HG03575 (cell line): Measurements from ENCODE around the gene PPEF1.

Experiments
- ATAC-seq: cut with Tn5 transposase; IDR thresholded peaks from one replicate; pipeline ENCODE4 v1.9.1; 2021; ENCODE audit not compliant: unreplicated experiment, insufficient number of reproducible peaks, low FRiP score; ENCODE audit errors: extremely low read depth

PPEF1 gene

GRCh38 chrX:18707426-18708049, at the start of gene PPEF1:
TSS of gene PPEF1 (plus strand) at chrX:18707645. CDS start at chrX:18707781, 136 bp downstream.
- ATAC-seq: no peak

- no peak for ATAC-seq
Observed at GRCh38 chrX:18661273-18661672, 46.2 kb upstream of the PPEF1 start.

GRCh38 chrX:18664947-18665346, 42.5 kb upstream of the PPEF1 start:
- no peak for ATAC-seq

GRCh38 chrX:18666614-18667013, 40.8 kb upstream of the PPEF1 start:
- ATAC-seq: no peak

GRCh38 chrX:18668071-18668835, 39.2 kb upstream of the PPEF1 start:
- no peak for ATAC-seq

- ATAC-seq: no peak
Observed at GRCh38 chrX:18672008-18672407, 35.4 kb upstream of the PPEF1 start, which contains the start of gene RS1. TSS of gene RS1 (minus strand) at chrX:18672108. CDS start at chrX:18672068, 40 bp downstream.

- ATAC-seq: peak; percentile 19
Observed at GRCh38 chrX:18674417-18674787, 33.0 kb upstream of the PPEF1 start.

- peak; percentile 62 for ATAC-seq
Observed at GRCh38 chrX:18674788-18675735, 32.4 kb upstream of the PPEF1 start.

- no peak for ATAC-seq
Observed at GRCh38 chrX:18676050-18676449, 31.4 kb upstream of the PPEF1 start.

- ATAC-seq: no peak
Observed at GRCh38 chrX:18676470-18676869, 31.0 kb upstream of the PPEF1 start.

GRCh38 chrX:18677161-18677869, 30.1 kb upstream of the PPEF1 start:
- ATAC-seq: no peak

GRCh38 chrX:18681996-18682395, 25.4 kb upstream of the PPEF1 start:
- no peak for ATAC-seq

GRCh38 chrX:18682979-18683387, 24.5 kb upstream of the PPEF1 start:
- no peak for ATAC-seq

- ATAC-seq: no peak
Observed at GRCh38 chrX:18687856-18688495, 19.5 kb upstream of the PPEF1 start.

GRCh38 chrX:18691431-18691830, 16.0 kb upstream of the PPEF1 start:
- no peak for ATAC-seq

GRCh38 chrX:18692541-18692940, 14.9 kb upstream of the PPEF1 start:
- no peak for ATAC-seq

GRCh38 chrX:18696653-18697052, 10.8 kb upstream of the PPEF1 start:
- no peak for ATAC-seq
